HepG2 (cell line): Measurements from ENCODE around the gene ADGRL3. TPM values are rescaled to one million over a fixed set of nuclear protein-coding genes. Genes with fewer than 3 reads are reported as not detected.

Experiments
- ATAC-seq: fragments of 200-7000 bp; cut with Tn5 transposase; 3 replicates; pipeline ENCODE4 v1.9.1; 2020; ENCODE audit warnings: mild to moderate bottlenecking, moderate library complexity
- BruUV-seq: library from RNA; stranded (reverse); fragments of 400-500 nt; replicated peaks from 2 replicates; lab custom pipeline; 2021; lab: Mats Ljungman, UMichigan
- CTCF ChIA-PET: fragments of 300-600 bp; formaldehyde crosslinking; extraction: SDS; loops from one replicate; lab custom pipeline; 2021; ENCODE audit warnings: low total read pairs, inconsistent platforms, low intra/inter-chr PET ratio; lab: Yijun Ruan, JAX
- POLR2A ChIA-PET: fragments of 350-600 bp; sonication (Branson Sonifier 250); formaldehyde crosslinking; loops from one replicate; lab custom pipeline; 2020; ENCODE audit warnings: antibody characterized with exemption, inconsistent platforms; lab: Yijun Ruan, JAX
- DNase-seq: peaks from one replicate; pipeline ENCODE4 v3.0.0-alpha.2; 2015; ENCODE audit warnings: low spot score
- FAIRE-seq: peaks from 3 replicates; lab custom pipeline; 2011; peaks lifted over from hg19 to GRCh38; lab: Jason Lieb, UNC
- H2AFZ ChIP-seq: one replicate; pipeline ENCODE4 v1.6.1; 2011; ENCODE audit warnings: low read length, inconsistent platforms
- H3K27ac ChIP-seq: fragments of 300-600 bp; 3 replicates; pipeline ENCODE4 v1.8.0; 2011; ENCODE audit warnings: mixed run types, mild to moderate bottlenecking, mixed read lengths, low read length, inconsistent platforms; ENCODE audit not compliant: insufficient read depth; ENCODE audit errors: extremely low read length
- H3K27me3 ChIP-seq, 2 experiments: fragments of 200-600 bp in 1 of 2; 2 replicates in 1 of 2; 3 replicates in 1 of 2; pipeline versions ENCODE4 v1.6.0 to v1.8.0; 2011; ENCODE audit warnings: low read length in 2 of 2, mild to moderate bottlenecking in 2 of 2, moderate library complexity in 2 of 2, inconsistent platforms in 1 of 2; ENCODE audit not compliant: insufficient read depth in 2 of 2, control insufficient read depth in 1 of 2
- H3K36me3 ChIP-seq, 2 experiments: fragments of 200-600 bp in 1 of 2; replicated peaks in 1 of 2; 2 replicates in 1 of 2; 3 replicates in 1 of 2; pipeline versions ENCODE4 v1.5.1 to v1.8.0; 2011; ENCODE audit warnings: low read length in 2 of 2, inconsistent platforms in 1 of 2; ENCODE audit not compliant: insufficient read depth in 2 of 2, control insufficient read depth in 1 of 2
- H3K4me1 ChIP-seq: 2 replicates; pipeline ENCODE4 v1.5.1; 2012; ENCODE audit warnings: low read length, inconsistent platforms; ENCODE audit not compliant: insufficient read depth
- H3K4me2 ChIP-seq: 2 replicates; pipeline ENCODE4 v1.6.0; 2011; ENCODE audit warnings: low read depth, low read length, inconsistent platforms
- H3K4me3 ChIP-seq, 3 experiments: fragments of 200-600 bp in 1 of 3; sonication (generic), shearing (Covaris generic) in 1 of 3; replicated peaks in 1 of 3; 2 replicates each; pipeline ENCODE4 v1.5.1; 2011 to 2016; ENCODE audit warnings: low read length in 3 of 3, inconsistent platforms in 2 of 3, low read depth in 2 of 3, mild to moderate bottlenecking in 2 of 3, control low read depth in 1 of 3, mixed read lengths in 1 of 3; ENCODE audit not compliant: insufficient read depth in 1 of 3
- H3K79me2 ChIP-seq: one replicate; pipeline ENCODE4 v1.6.1; 2011; ENCODE audit warnings: low read length, inconsistent platforms; ENCODE audit not compliant: insufficient read depth
- H3K9ac ChIP-seq: 2 replicates; pipeline ENCODE4 v1.6.0; 2011; ENCODE audit warnings: mild to moderate bottlenecking, low read depth, low read length, inconsistent platforms; ENCODE audit not compliant: insufficient read depth
- H3K9me3 ChIP-seq: 2 replicates; pipeline ENCODE4 v1.5.1; 2012; ENCODE audit warnings: mild to moderate bottlenecking, low read length
- H4K20me1 ChIP-seq: 2 replicates; pipeline ENCODE4 v1.6.0; 2011; ENCODE audit warnings: inconsistent platforms, mild to moderate bottlenecking, low read length, moderate library complexity; ENCODE audit not compliant: insufficient read depth
- AHR ChIP-seq: IDR thresholded peaks from 2 replicates; pipeline ENCODE4 v1.6.1; 2018; ENCODE audit warnings: missing genetic modification reagents, missing compliant biosample characterization
- BCL6 ChIP-seq: IDR thresholded peaks from 2 replicates; pipeline ENCODE4 v1.6.1; 2016; ENCODE audit warnings: missing genetic modification reagents, missing compliant biosample characterization
- GPN1 ChIP-seq: sonication (generic); formaldehyde crosslinking; IDR thresholded peaks from 2 replicates; pipeline ENCODE4 v1.5.1; 2020; ENCODE audit warnings: missing genetic modification reagents, borderline replicate concordance
- HOXA3 ChIP-seq: sonication (generic); formaldehyde crosslinking; IDR thresholded peaks from 2 replicates; pipeline ENCODE4 v1.5.0; 2020; ENCODE audit warnings: missing genetic modification reagents
- MEIS1 ChIP-seq: sonication (generic); formaldehyde crosslinking; IDR thresholded peaks from 2 replicates; pipeline ENCODE4 v1.9.0; 2021; ENCODE audit warnings: mild to moderate bottlenecking, missing genetic modification reagents, moderate library complexity, borderline replicate concordance
- MLLT10 ChIP-seq: sonication (generic); formaldehyde crosslinking; IDR thresholded peaks from 2 replicates; pipeline ENCODE4 v1.4.0; 2020; ENCODE audit warnings: missing genetic modification reagents
- RXRB ChIP-seq: IDR thresholded peaks from 2 replicates; pipeline ENCODE4 v1.6.1; 2016; ENCODE audit warnings: borderline replicate concordance, missing genetic modification reagents, missing compliant biosample characterization
- SNAI1 ChIP-seq: sonication (generic); formaldehyde crosslinking; IDR thresholded peaks from 2 replicates; pipeline ENCODE4 v1.5.0; 2020; ENCODE audit warnings: mild to moderate bottlenecking, missing genetic modification reagents, borderline replicate concordance
- TEAD3 ChIP-seq: optimal IDR thresholded peaks from 2 replicates; pipeline ENCODE3; 2016; ENCODE audit warnings: borderline replicate concordance
- U2AF1 ChIP-seq: fragments of 200-400 bp; formaldehyde crosslinking; optimal IDR thresholded peaks from 2 replicates; pipeline ENCODE3; 2017; ENCODE audit warnings: mild to moderate bottlenecking, low read depth, low read length
- ZNF33B ChIP-seq: sonication (generic); formaldehyde crosslinking; IDR thresholded peaks from 2 replicates; pipeline ENCODE4 v1.5.1; 2020; ENCODE audit warnings: mild to moderate bottlenecking, missing genetic modification reagents
- ZNF564 ChIP-seq: sonication (generic); formaldehyde crosslinking; IDR thresholded peaks from 2 replicates; pipeline ENCODE4 v1.8.1; 2023; ENCODE audit warnings: mild to moderate bottlenecking, missing genetic modification reagents
- ZSCAN9 ChIP-seq: IDR thresholded peaks from 2 replicates; pipeline ENCODE4 v1.6.1; 2016; ENCODE audit warnings: borderline replicate concordance
- WGBS: methylation state at CpG from one replicate; pipeline ENCODE4 v1.1.6; 2017; ENCODE audit warnings: low lambda C conversion rate; 5-methylcytosine and 5-hydroxymethylcytosine counted together
- in situ Hi-C: cut with HindIII; loops from 2 replicates; pipeline ENCODE4 v1.10.0; 2017; ENCODE audit warnings: low pct_unique_long_range_greater_than_20kb; ENCODE audit not compliant: extremely low pct_ligation_motif_present
- intact Hi-C: fragments of 100-400 bp; cut with micrococcal nuclease; formaldehyde crosslinking; loops from one replicate; pipeline ENCODE4 v1.10.0; 2022; ENCODE audit not compliant: unreplicated experiment
- polyA plus RNA-seq, 8 experiments: library from polyadenylated mRNA; depleted of rRNA in 3 of 8; stranded (reverse) in 7 of 8; unstranded in 1 of 8; fragments of >200 nt; fragmentation: Illumina TruSeq in 4 of 8; extraction: Trizol in 4 of 8; gene quantifications; 2 replicates each; pipeline versions ENCODE4 v1.2.1 to v1.2.3, GENCODE V29; 2011 to 2016; ENCODE audit warnings: low read depth in 4 of 8, missing spikeins in 1 of 8, mixed read lengths in 1 of 8; ENCODE audit not compliant: insufficient read depth in 1 of 8
- total RNA-seq, 5 experiments: library from RNA; depleted of rRNA; stranded (reverse); fragments of >200 nt; fragmentation: Illumina TruSeq; extraction: Trizol; gene quantifications; 2 replicates each; pipeline ENCODE4 v1.2.3, GENCODE V29; 2016; ENCODE audit warnings: low read depth in 1 of 5
- TF ChIP-seq, protein P1 (sequence below): sonication (generic); formaldehyde crosslinking; IDR thresholded peaks from 2 replicates; pipeline ENCODE4 v1.8.0; 2022; ENCODE audit warnings: mild to moderate bottlenecking, missing genetic modification reagents, moderate library complexity
- TF ChIP-seq, protein P2 (sequence below): sonication (generic); formaldehyde crosslinking; IDR thresholded peaks from 2 replicates; pipeline ENCODE4 v1.5.0; 2020; ENCODE audit warnings: mild to moderate bottlenecking, missing genetic modification reagents
- TF ChIP-seq, protein P3 (sequence below): sonication (generic); formaldehyde crosslinking; IDR thresholded peaks from 2 replicates; pipeline ENCODE4 v1.8.1; 2023; ENCODE audit warnings: mild to moderate bottlenecking, missing genetic modification reagents, borderline replicate concordance

ADGRL3 gene
- total and polyA plus RNA-seq, 2 of the 13 experiments (the other 11 are each of a cell fraction or from before 2014, with no cell fraction given), result 0.04 to 0.05 TPM

DNA sequence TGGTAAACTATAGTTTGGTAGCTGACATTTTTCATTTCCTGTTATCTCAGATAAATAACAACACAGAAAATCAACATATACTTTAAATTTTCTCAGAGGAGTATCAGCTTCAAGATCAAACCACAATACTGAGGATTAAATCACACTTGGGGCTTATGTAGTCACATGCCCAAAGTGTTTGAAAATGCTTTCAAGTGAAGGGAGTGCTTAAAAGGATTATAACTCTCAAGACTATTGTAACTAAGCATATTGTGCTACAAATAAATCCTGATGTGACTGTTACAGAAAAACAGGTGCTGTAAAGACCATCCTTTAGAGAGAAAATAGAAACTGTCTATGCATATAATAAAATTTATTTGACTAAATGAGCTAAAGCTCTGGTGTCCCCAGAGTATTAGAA is 887.6 kb downstream of the ADGRL3 start:
- Histone ChIP-seq H3K79me2 (no peaks in the 10 kb centered on the region), H2AFZ (no peak overlapping the region), H3K27me3 (no peaks in the 10 kb centered on the region), H3K9ac (no peak overlapping the region), H3K9me3 (peaks cover 7% of the 10 kb centered on the region; the same call in 1 of the 2 replicates), H3K36me3 (no peaks in the 10 kb centered on the region), H3K27ac (no peak overlapping the region), H4K20me1 (no peaks in the 10 kb centered on the region), H3K4me3 (no peak overlapping the region), H3K4me1 (no peaks in the 10 kb centered on the region), H3K4me2 (no peak overlapping the region)
- DNase-seq, result no peak
- no TSS peak for BruUV-seq
- FAIRE-seq, result no peak
- ChIA-PET POLR2A (no interaction called here), CTCF (no interaction called here)
- in situ Hi-C loops (no loop called here), intact Hi-C loops (no loop called here)
- ATAC-seq, result no peak
- TF ChIP-seq GPN1 (CRISPR knock-in tag) (no peak), HOXA3 (CRISPR knock-in tag) (no peak), TEAD3 (CRISPR knock-in tag) (no peak), RXRB (CRISPR knock-in tag) (no peak), MLLT10 (CRISPR knock-in tag) (no peak), BCL6 (CRISPR knock-in tag) (no peak)
- TF ChIP-seq, protein P1, sequence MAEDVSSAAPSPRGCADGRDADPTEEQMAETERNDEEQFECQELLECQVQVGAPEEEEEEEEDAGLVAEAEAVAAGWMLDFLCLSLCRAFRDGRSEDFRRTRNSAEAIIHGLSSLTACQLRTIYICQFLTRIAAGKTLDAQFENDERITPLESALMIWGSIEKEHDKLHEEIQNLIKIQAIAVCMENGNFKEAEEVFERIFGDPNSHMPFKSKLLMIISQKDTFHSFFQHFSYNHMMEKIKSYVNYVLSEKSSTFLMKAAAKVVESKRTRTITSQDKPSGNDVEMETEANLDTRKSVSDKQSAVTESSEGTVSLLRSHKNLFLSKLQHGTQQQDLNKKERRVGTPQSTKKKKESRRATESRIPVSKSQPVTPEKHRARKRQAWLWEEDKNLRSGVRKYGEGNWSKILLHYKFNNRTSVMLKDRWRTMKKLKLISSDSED (CRISPR knock-in tag), result no peak

DNA sequence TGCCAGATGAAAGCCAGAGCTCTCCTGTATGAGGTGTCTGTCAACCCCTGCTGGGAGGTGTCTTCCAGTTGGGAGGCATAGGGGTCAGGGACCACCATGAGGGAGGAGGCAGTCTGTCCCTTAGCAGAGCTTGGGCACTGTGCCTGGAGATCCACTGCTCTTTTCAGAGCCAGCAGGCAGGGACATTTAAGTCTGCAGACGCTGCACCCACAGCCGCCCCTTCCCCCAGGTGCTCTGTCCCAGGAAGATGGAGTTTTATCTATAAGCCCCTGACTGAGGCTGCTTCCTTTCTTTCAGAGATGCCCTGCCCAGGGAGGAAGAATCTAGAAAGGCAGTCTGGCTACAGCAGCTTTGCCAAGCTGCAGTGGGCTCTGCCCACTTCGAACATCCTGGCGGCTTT is 893.6 kb downstream of the ADGRL3 start:
- no peaks in the 10 kb centered on the region for H3K4me1 ChIP-seq
- no peak for FAIRE-seq
- TF ChIP-seq U2AF1 (no peak), ZNF564 (CRISPR knock-in tag) (no peak), AHR (CRISPR knock-in tag) (no peak), ZSCAN9 (CRISPR knock-in tag) (no peak), MEIS1 (CRISPR knock-in tag) (no peak), SNAI1 (CRISPR knock-in tag) (no peak), ZNF33B (CRISPR knock-in tag) (no peak)
- TF ChIP-seq, protein P2, sequence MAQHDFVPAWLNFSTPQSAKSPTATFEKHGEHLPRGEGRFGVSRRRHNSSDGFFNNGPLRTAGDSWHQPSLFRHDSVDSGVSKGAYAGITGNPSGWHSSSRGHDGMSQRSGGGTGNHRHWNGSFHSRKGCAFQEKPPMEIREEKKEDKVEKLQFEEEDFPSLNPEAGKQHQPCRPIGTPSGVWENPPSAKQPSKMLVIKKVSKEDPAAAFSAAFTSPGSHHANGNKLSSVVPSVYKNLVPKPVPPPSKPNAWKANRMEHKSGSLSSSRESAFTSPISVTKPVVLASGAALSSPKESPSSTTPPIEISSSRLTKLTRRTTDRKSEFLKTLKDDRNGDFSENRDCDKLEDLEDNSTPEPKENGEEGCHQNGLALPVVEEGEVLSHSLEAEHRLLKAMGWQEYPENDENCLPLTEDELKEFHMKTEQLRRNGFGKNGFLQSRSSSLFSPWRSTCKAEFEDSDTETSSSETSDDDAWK (CRISPR knock-in tag), result no peak
- TF ChIP-seq, protein P3, sequence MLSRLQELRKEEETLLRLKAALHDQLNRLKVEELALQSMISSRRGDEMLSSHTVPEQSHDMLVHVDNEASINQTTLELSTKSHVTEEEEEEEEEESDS, result no peak
- TF ChIP-seq, all 625 proteins: peak for 0
- ChIA-PET CTCF (no interaction called here), POLR2A (no interaction called here)
- H3K36me3 ChIP-seq, result no peaks in the 10 kb centered on the region
- H3K27me3 ChIP-seq, result no peaks in the 10 kb centered on the region
- peaks cover 7% of the 10 kb centered on the region; the same call in 1 of the 2 replicates for H3K9me3 ChIP-seq
- intact Hi-C loops (no loop called here), in situ Hi-C loops (no loop called here)
- BruUV-seq, result no TSS peak
- H3K27ac ChIP-seq, result no peak overlapping the region
- H3K4me2 ChIP-seq, result no peak overlapping the region
- DNase-seq (no peak), ATAC-seq (no peak)
- H3K4me3 ChIP-seq, result no peak overlapping the region
- no peak overlapping the region for H3K9ac ChIP-seq
- H3K79me2 ChIP-seq, result no peaks in the 10 kb centered on the region
- no peaks in the 10 kb centered on the region for H4K20me1 ChIP-seq
- 80% methylated on average over 1 of the region's 4 CpGs for WGBS
- no peak overlapping the region for H2AFZ ChIP-seq
